ENCODE data around the gene STMN3.

STMN3 gene

GRCh38 chr20:63691711-63692435, 38.6 kb upstream of the STMN3 start:
- H3K27ac ChIP-seq (ENCODE audit: insufficient read depth in 1 of 2, low read depth in 1 of 2, low read length in 2 of 2, poor library complexity in 1 of 2, severe bottlenecking in 2 of 2) = no peak overlapping the region
- DNase-seq = no peak
- no peaks in the 10 kb centered on the region for H3K9me3 ChIP-seq (ENCODE audit: control extremely low read depth in 1 of 5, control insufficient read depth in 4 of 5, insufficient read depth in 2 of 5, low read depth in 1 of 5, low read length in 4 of 5)
- no peaks in the 10 kb centered on the region for H3K27me3 ChIP-seq (replicated peaks in 2 of 5; ENCODE audit: control insufficient read depth in 4 of 5, insufficient read depth in 5 of 5, low read length in 4 of 5)
- peaks cover 0 to 23% (median 21%) of the 10 kb centered on the region in 4 experiments for H3K4me1 ChIP-seq (ENCODE audit: control extremely low read depth in 1 of 4, control insufficient read depth in 4 of 4, insufficient read depth in 4 of 4, low read length in 3 of 4)
- ChIA-PET POLR2A (no interaction called here), CTCF (no interaction called here)
- no peak overlapping the region for H3K4me3 ChIP-seq (ENCODE audit: control insufficient read depth in 1 of 7, extremely low read depth in 1 of 7, insufficient read depth in 4 of 7, low read depth in 2 of 7, low read length in 6 of 7)
- H3K36me3 ChIP-seq (ENCODE audit: control insufficient read depth in 4 of 4, insufficient read depth in 4 of 4, low read length in 3 of 4) = peaks cover 0 to 23% (median 0%) of the 10 kb centered on the region in 4 experiments
- 92% methylated on average over 19 of the region's 21 CpGs for WGBS (ENCODE audit: insufficient coverage)

GRCh38 chr20:63690898-63691710, 37.9 kb upstream of the STMN3 start:
- ChIA-PET CTCF (no interaction called here), POLR2A (interaction anchor here (0.6 kb wide), 1 partner anchor 287 kb away, joined by 3 read pairs; no protein-coding TSS in a partner anchor)
- WGBS (ENCODE audit: insufficient coverage) = 94% methylated on average over 17 of the region's 24 CpGs
- Histone ChIP-seq H3K27ac (ENCODE audit: insufficient read depth in 1 of 2, low read depth in 1 of 2, low read length in 2 of 2, poor library complexity in 1 of 2, severe bottlenecking in 2 of 2) (no peak overlapping the region), H3K4me3 (ENCODE audit: control insufficient read depth in 1 of 7, extremely low read depth in 1 of 7, insufficient read depth in 4 of 7, low read depth in 2 of 7, low read length in 6 of 7) (no peak overlapping the region), H3K27me3 (replicated peaks in 2 of 5; ENCODE audit: control insufficient read depth in 4 of 5, insufficient read depth in 5 of 5, low read length in 4 of 5) (no peaks in the 10 kb centered on the region), H3K4me1 (ENCODE audit: control extremely low read depth in 1 of 4, control insufficient read depth in 4 of 4, insufficient read depth in 4 of 4, low read length in 3 of 4) (peaks cover 0 to 23% (median 21%) of the 10 kb centered on the region in 4 experiments), H3K36me3 (ENCODE audit: control insufficient read depth in 4 of 4, insufficient read depth in 4 of 4, low read length in 3 of 4) (peaks cover 0 to 23% (median 0%) of the 10 kb centered on the region in 4 experiments), H3K9me3 (ENCODE audit: control extremely low read depth in 1 of 5, control insufficient read depth in 4 of 5, insufficient read depth in 2 of 5, low read depth in 1 of 5, low read length in 4 of 5) (no peaks in the 10 kb centered on the region)
- no peak for DNase-seq

GRCh38 chr20:63690003-63690897, 37.0 kb upstream of the STMN3 start:
- DNase-seq = no peak
- H3K27ac ChIP-seq (ENCODE audit: insufficient read depth in 1 of 2, low read depth in 1 of 2, low read length in 2 of 2, poor library complexity in 1 of 2, severe bottlenecking in 2 of 2) = no peak overlapping the region
- CTCF ChIA-PET = no interaction called here
- no peaks in the 10 kb centered on the region for H3K9me3 ChIP-seq (ENCODE audit: control extremely low read depth in 1 of 5, control insufficient read depth in 4 of 5, insufficient read depth in 2 of 5, low read depth in 1 of 5, low read length in 4 of 5)
- peaks cover 0 to 22% (median 0%) of the 10 kb centered on the region in 4 experiments for H3K36me3 ChIP-seq (ENCODE audit: control insufficient read depth in 4 of 4, insufficient read depth in 4 of 4, low read length in 3 of 4)
- no peaks in the 10 kb centered on the region for H3K27me3 ChIP-seq (replicated peaks in 2 of 5; ENCODE audit: control insufficient read depth in 4 of 5, insufficient read depth in 5 of 5, low read length in 4 of 5)
- peaks cover 0 to 21% (median 19%) of the 10 kb centered on the region in 4 experiments for H3K4me1 ChIP-seq (ENCODE audit: control extremely low read depth in 1 of 4, control insufficient read depth in 4 of 4, insufficient read depth in 4 of 4, low read length in 3 of 4)
- POLR2A ChIA-PET = no interaction called here
- 98% methylated on average over 17 of the region's 40 CpGs for WGBS (ENCODE audit: insufficient coverage)
- no peak overlapping the region for H3K4me3 ChIP-seq (ENCODE audit: control insufficient read depth in 1 of 7, extremely low read depth in 1 of 7, insufficient read depth in 4 of 7, low read depth in 2 of 7, low read length in 6 of 7)

GRCh38 chr20:63689046-63690002, 36.1 kb upstream of the STMN3 start:
- ChIA-PET CTCF (interaction anchor here (0.7 to 1.0 kb wide), 2 partner anchors 19 to 28 kb away, joined by 3 to 4 read pairs; partner anchors contain the start of genes ARFRP1 and ZGPAT), POLR2A (interaction anchor here (0.5 kb wide), 1 partner anchor 103 kb away, joined by 3 read pairs; no protein-coding TSS in a partner anchor)
- Histone ChIP-seq H3K27me3 (replicated peaks in 2 of 5; ENCODE audit: control insufficient read depth in 4 of 5, insufficient read depth in 5 of 5, low read length in 4 of 5) (no peaks in the 10 kb centered on the region), H3K27ac (ENCODE audit: insufficient read depth in 1 of 2, low read depth in 1 of 2, low read length in 2 of 2, poor library complexity in 1 of 2, severe bottlenecking in 2 of 2) (no peak overlapping the region), H3K9me3 (ENCODE audit: control extremely low read depth in 1 of 5, control insufficient read depth in 4 of 5, insufficient read depth in 2 of 5, low read depth in 1 of 5, low read length in 4 of 5) (no peaks in the 10 kb centered on the region), H3K4me1 (ENCODE audit: control extremely low read depth in 1 of 4, control insufficient read depth in 4 of 4, insufficient read depth in 4 of 4, low read length in 3 of 4) (peaks cover 0 to 21% (median 19%) of the 10 kb centered on the region in 4 experiments), H3K36me3 (ENCODE audit: control insufficient read depth in 4 of 4, insufficient read depth in 4 of 4, low read length in 3 of 4) (peaks cover 0 to 13% (median 0%) of the 10 kb centered on the region in 4 experiments), H3K4me3 (ENCODE audit: control insufficient read depth in 1 of 7, extremely low read depth in 1 of 7, insufficient read depth in 4 of 7, low read depth in 2 of 7, low read length in 6 of 7) (no peak overlapping the region)
- 97% methylated on average over 37 of the region's 44 CpGs for WGBS (ENCODE audit: insufficient coverage)
- no peak for DNase-seq

- peaks cover 0 to 21% (median 19%) of the 10 kb centered on the region in 4 experiments for H3K4me1 ChIP-seq (ENCODE audit: control extremely low read depth in 1 of 4, control insufficient read depth in 4 of 4, insufficient read depth in 4 of 4, low read length in 3 of 4)
- H3K4me3 ChIP-seq (ENCODE audit: control insufficient read depth in 1 of 7, extremely low read depth in 1 of 7, insufficient read depth in 4 of 7, low read depth in 2 of 7, low read length in 6 of 7) = no peak overlapping the region
- no peak overlapping the region for H3K27ac ChIP-seq (ENCODE audit: insufficient read depth in 1 of 2, low read depth in 1 of 2, low read length in 2 of 2, poor library complexity in 1 of 2, severe bottlenecking in 2 of 2)
- H3K9me3 ChIP-seq (ENCODE audit: control extremely low read depth in 1 of 5, control insufficient read depth in 4 of 5, insufficient read depth in 2 of 5, low read depth in 1 of 5, low read length in 4 of 5) = no peaks in the 10 kb centered on the region
- no peak for DNase-seq
- 93% methylated on average over 23 of the region's 31 CpGs for WGBS (ENCODE audit: insufficient coverage)
- POLR2A ChIA-PET = interaction anchor here (0.5 kb wide), 1 partner anchor 102 kb away, joined by 3 read pairs; no protein-coding TSS in a partner anchor
- CTCF ChIA-PET = interaction anchor here (0.7 to 1.0 kb wide), 2 partner anchors 19 to 27 kb away, joined by 3 to 4 read pairs; partner anchors contain the start of genes ARFRP1 and ZGPAT
- H3K36me3 ChIP-seq (ENCODE audit: control insufficient read depth in 4 of 4, insufficient read depth in 4 of 4, low read length in 3 of 4) = peaks cover 0 to 8% (median 0%) of the 10 kb centered on the region in 4 experiments
- no peaks in the 10 kb centered on the region for H3K27me3 ChIP-seq (replicated peaks in 2 of 5; ENCODE audit: control insufficient read depth in 4 of 5, insufficient read depth in 5 of 5, low read length in 4 of 5)
Observed at GRCh38 chr20:63688228-63689045, 35.2 kb upstream of the STMN3 start.

All from common myeloid progenitor, CD34-positive (primary cell).